Stimulated activated naive CD4-positive, alpha-beta T cell treated with Interleukin-2 at 50 U/mL for 16 hours (primary cell): ENCODE data around the gene NKAPD1.
"Not testable (repeated sequence)": the region's sequence is repeated elsewhere in the genome, so short reads cannot be mapped to it uniquely, and the experiment has no call there.

Experiments
- DNase-seq: peaks from one replicate; lab custom pipeline; 2025; lab: John Stamatoyannopoulos, UW

The NKAPD1 gene

GRCh38 chr11:112073941-112074811, at the start of gene NKAPD1, which contains the start of gene PIH1D2:
Gene NKAPD1 (plus strand): TSS chr11:112074299. CDS start chr11:112075575, 1,276 bp downstream.
Gene PIH1D2 (minus strand): TSS chr11:112074017. CDS start chr11:112073174, 843 bp downstream.
- peak; percentile 78 for DNase-seq

GRCh38 chr11:112024773-112025678, 49.1 kb upstream of the NKAPD1 start, which contains the start of gene DLAT:
Gene DLAT (plus strand): TSS chr11:112025408. CDS start chr11:112025473, 65 bp downstream.
- DNase-seq, result peak; percentile 84

DNA sequence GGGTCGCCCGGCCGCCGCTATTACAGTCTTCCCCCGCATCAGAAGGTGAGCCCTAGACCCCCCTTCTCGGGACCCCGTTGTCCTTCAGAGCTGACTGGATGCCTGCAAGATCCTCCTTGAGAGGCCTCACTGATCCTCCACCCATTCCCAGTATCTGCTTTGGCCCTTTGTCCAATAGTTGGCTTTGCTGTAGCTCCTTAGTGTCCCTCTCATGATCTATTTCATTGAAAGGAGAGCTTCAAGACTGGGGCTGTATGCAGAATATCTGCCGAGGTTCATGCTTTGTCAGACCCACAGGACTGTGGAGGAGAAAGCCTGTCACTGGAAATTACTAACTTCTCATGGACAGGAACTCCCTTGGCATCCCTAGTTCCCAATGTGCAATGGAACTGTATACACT, 48.4 kb upstream of the NKAPD1 start:
- DNase-seq, result no peak

GRCh38 chr11:112026784-112027410, 47.2 kb upstream of the NKAPD1 start:
- DNase-seq, result not testable (repeated sequence)

GRCh38 chr11:112029460-112029859, 44.6 kb upstream of the NKAPD1 start:
- no peak for DNase-seq

DNA sequence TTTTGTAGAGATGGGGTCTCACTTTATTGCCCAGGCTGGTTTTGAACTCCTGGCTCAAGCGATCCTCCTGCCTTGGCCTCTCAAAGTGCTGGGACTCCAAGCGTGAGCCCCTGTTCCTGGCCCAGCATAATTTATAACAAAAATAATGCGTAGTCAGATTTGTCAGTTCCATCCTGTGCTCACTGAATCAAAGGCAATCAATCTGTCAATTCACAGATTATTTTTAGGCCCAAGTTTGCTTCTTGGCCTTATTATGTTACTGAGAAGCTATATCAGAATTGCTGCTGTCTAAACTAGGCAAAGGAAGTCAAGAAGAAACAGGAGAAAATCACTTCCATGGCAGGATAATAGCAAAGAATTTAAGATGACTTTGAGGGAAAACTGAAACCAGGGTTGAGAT, 40.2 kb upstream of the NKAPD1 start:
- no peak for DNase-seq

- DNase-seq, result no peak
Measured at GRCh38 chr11:112037527-112037926, 36.6 kb upstream of the NKAPD1 start.

DNA sequence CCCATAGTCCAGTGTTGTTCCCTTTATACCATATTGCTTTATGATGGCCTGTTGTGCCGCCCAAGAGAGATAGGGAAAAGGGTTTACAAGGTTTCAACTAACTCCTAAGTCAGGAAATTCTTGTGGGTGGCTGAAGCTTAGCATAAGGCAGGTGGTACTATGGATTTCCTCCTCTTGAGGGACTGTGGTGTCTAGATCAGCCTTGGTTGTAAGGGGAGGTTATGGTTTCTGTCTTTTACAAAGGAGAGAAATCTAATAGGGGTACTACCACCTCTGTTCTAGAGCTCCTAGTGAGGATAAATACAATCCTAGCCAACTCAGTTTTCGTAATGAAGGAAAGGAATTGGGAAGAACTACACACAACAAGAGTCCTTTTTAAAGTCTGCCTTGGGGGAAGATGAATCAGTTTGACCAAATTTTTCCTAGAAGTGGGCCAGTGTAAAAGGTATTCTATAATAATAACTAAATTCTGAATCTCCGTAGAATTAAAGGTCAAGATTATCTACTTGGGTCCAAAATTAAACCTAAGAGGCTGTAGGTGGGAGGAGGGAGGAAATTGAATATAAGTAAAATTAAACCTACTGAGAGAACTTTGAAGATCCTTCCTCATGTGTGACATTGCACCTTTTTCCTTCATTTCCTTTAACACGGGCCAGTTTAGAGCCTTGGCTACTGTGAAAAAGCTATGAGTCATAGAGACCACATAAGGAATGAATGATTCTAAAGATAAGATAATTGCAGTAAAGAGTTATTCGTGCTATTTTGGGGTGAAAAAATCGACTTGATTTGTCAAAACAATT, 31.7 kb upstream of the NKAPD1 start:
- DNase-seq, result no peak

DNA sequence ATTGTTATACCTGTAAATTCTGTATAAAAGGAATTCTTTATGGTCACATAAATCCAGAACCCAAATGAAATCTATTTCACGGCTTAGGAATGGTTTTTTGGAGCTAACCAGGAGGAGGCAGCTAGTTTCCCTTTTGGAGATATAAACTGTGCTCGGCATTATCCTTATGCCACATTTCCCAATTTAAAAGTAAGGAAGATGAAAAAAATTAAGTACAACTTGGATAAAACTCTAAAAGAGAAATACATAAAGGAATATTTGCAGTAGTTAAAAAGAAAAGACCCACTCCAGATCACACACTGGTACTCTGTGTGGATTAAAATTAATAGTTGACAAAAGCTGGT, 31.2 kb upstream of the NKAPD1 start:
- no peak for DNase-seq

DNA sequence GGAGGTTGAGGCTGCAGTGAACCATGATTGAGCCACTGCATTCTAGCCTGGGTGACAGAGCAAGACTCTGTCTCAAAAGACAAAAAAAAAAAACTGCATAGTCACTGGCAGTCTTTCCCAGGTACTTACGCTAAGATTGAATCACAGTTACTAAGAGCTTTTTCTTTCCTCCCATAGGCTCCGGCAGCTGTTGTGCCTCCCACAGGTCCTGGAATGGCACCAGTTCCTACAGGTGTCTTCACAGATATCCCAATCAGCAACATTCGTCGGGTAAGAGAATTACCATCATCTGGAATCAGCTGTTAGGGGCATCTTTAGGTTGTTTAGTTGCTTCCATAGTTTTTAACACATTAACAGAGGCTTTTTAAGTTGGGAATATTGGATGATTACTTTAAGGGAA, 29.1 kb upstream of the NKAPD1 start:
- no peak for DNase-seq

DNA sequence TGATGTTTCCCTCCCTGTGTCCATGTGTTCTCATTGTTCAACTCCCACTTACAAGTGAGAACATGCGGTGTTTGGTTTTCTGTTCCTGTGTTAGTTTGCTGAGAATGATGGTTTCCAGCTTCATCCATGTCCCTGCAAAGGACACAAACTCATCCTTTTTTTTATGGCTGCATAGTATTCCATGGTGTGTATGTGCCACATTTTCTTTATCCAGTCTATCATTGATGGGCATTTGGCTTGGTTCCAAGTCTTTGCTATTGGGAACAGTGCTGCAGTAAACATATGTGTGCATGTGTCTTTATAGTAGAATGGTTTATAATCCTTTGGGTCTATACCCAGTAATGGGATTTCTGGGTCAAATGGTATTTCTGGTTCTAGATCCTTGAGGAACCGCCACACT, 27.5 kb upstream of the NKAPD1 start:
- DNase-seq, result not testable (repeated sequence)

DNA sequence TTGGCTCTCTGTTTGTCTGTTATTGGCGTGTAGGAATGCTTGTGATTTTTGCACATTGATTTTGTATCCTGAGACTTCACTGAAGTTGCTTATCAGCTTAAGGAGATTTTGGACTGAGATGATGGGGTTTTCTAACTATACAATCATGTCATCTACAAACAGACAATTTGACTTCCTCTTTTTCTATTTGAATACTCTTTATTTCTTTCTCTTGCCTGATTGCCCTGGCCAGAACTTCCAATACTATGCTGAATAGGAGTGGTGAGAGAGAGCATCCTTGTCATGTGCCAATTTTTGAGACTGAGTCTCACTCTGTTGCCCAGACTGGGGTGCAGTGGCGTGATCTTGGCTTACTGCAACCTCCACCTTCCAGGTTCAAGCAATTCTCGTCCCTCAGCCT, 25.8 kb upstream of the NKAPD1 start:
- not testable (repeated sequence) for DNase-seq

DNA sequence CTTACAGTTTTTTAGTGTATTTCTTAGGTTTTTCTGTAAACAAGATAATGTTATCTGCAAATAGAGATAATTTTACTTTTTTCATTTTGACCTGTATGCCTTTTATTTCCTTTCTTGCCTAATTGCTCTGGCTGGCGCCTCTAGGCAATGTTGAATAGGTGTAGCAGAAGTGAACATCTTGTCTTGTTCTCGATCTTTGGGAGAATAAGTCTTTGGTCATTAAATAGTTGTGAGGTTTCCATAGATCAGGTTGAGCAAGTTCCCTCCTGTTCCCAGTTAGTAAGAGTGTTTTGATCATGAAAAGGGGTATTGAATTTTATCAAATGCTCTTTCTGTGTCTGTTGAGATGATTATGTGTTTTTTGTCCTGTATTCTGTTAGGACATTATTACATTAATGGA, 24.3 kb upstream of the NKAPD1 start:
- no peak for DNase-seq

DNA sequence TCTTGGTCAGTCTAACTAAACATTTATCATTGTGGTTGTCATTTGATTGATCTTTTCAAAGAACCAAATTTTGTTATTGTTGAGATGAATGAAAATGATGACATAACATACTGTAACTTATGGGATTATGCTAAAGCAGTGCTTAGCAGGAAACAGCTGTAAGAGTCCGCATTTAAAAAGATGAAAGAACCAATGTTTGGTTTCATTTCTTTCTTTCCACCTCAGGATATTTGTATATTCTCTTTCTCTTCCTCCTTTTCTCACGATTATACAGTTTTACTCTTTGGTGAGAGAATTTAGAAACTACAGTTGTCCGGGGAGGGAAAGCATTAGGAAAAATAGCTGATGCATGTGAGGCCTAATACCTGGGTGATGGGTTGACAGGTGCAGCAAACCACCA, 23.4 kb upstream of the NKAPD1 start:
- DNase-seq, result no peak

GRCh38 chr11:112051768-112052167, 22.3 kb upstream of the NKAPD1 start:
- DNase-seq, result no peak

DNA sequence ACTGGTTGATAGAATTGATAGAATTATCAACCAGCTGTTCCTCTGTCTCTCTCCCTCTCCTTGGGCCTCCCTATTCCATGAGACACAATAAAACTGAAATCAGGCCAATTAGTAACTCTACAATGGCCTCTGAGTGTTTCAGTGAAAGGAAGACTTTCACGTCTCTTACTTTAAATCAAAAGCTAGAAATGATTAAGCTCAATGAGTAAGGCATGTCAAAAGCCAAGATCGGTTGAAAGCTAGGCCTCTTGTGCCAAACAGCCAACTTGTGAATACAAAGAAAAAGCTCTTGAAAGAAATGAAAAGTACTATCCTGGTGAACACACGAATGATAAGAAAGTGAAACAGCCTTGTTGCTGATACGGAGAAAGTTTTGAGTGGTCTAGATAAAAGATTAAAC, 16.9 kb upstream of the NKAPD1 start:
- DNase-seq, result no peak

DNA sequence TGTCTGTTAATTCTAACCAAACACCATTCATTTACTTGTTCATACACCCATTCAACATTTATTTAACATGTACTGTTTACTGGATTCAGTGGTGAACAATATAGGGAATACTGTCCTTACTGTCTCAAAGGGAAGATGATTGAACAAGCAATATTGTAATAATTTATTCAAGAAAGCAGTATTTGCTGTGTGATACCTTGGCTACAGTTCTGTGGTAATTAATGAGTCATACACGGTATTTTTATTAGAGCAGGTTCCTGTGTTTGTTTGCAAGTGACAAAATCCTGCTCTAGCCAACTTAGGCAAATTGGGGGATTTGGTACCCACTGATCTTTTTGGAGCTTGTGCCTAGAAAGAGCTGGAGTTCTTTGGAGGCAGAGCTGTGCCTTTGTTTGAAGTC, 16.0 kb upstream of the NKAPD1 start:
- no peak for DNase-seq

DNA sequence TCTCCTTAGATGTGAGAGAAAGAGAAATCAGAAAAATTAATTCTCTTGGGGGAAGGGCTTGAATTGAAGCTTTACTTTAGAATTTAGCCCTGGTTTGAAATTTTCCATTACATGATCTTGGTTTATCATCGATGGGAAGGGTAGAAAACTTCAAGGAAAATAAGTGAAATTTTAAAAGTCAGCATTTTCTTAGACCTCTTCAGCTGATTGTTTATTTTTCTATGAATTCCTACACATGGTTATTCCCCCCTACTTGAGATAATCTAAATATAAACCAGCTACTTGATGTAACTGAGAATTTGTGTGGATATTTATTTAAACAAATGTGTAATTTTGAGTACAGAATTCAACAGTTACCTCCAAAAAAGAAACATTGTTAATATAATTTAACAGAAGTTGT, 11.2 kb upstream of the NKAPD1 start:
- DNase-seq, result no peak

- DNase-seq, result no peak
Measured at GRCh38 chr11:112082729-112083128, 8.6 kb downstream of the NKAPD1 start.

- peak; percentile 35 for DNase-seq
Measured at GRCh38 chr11:112085822-112086421, 11.8 kb downstream of the NKAPD1 start.
